Measurements from ENCODE around the gene C19orf81. TPM values are rescaled to one million over a fixed set of nuclear protein-coding genes. Genes with fewer than 3 reads are reported as not detected.

The C19orf81 gene
- total RNA-seq, 2 donors from 2014 or later, result 4.3 to 33.2 TPM

DNA sequence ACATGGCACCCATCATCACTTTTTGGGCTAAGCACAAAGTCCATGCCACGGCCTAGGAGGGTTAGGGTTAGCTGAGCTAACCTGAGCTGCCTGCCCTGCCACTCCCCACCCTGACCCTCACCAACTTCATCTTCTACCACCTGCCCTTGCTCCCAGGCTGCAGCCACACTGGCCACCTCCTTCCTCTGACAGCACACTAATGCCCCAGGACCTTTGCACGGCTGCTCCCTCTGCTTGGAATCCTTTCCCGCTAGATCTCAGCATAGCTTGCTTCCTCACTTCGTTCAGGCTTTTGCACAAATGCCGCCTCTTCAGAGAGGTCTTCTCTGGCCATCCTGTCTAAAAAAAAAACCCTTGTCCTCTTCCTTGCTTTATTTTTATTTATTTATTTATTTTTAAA, 57.1 kb downstream of the C19orf81 start:
- H3K9me3 ChIP-seq, result no peaks in the 10 kb centered on the region
- intact Hi-C loops (cut with DNase I), result no loop called here
- peaks cover 9% of the 10 kb centered on the region for H3K27me3 ChIP-seq (replicated peaks; ENCODE audit: insufficient read depth)
- no peak overlapping the region for H3K27ac ChIP-seq
- TF ChIP-seq POLR2A (IDR thresholded peaks at IDR 0.05), result no peak
- TF ChIP-seq, protein P1, sequence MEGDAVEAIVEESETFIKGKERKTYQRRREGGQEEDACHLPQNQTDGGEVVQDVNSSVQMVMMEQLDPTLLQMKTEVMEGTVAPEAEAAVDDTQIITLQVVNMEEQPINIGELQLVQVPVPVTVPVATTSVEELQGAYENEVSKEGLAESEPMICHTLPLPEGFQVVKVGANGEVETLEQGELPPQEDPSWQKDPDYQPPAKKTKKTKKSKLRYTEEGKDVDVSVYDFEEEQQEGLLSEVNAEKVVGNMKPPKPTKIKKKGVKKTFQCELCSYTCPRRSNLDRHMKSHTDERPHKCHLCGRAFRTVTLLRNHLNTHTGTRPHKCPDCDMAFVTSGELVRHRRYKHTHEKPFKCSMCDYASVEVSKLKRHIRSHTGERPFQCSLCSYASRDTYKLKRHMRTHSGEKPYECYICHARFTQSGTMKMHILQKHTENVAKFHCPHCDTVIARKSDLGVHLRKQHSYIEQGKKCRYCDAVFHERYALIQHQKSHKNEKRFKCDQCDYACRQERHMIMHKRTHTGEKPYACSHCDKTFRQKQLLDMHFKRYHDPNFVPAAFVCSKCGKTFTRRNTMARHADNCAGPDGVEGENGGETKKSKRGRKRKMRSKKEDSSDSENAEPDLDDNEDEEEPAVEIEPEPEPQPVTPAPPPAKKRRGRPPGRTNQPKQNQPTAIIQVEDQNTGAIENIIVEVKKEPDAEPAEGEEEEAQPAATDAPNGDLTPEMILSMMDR (IDR thresholded peaks at IDR 0.05), result no peak
- TF ChIP-seq POLR2AphosphoS5 (IDR thresholded peaks at IDR 0.05), result no peak
- DNase-seq (ENCODE audit: low spot score), result no peak
- H3K4me1 ChIP-seq (replicated peaks), result no peaks in the 10 kb centered on the region
- whole genome bisulfite sequencing, result 77% methylated on average over 5 of the region's 5 CpGs
- H3K36me3 ChIP-seq, result no peaks in the 10 kb centered on the region
- H3K4me3 ChIP-seq, result no peak overlapping the region

DNA sequence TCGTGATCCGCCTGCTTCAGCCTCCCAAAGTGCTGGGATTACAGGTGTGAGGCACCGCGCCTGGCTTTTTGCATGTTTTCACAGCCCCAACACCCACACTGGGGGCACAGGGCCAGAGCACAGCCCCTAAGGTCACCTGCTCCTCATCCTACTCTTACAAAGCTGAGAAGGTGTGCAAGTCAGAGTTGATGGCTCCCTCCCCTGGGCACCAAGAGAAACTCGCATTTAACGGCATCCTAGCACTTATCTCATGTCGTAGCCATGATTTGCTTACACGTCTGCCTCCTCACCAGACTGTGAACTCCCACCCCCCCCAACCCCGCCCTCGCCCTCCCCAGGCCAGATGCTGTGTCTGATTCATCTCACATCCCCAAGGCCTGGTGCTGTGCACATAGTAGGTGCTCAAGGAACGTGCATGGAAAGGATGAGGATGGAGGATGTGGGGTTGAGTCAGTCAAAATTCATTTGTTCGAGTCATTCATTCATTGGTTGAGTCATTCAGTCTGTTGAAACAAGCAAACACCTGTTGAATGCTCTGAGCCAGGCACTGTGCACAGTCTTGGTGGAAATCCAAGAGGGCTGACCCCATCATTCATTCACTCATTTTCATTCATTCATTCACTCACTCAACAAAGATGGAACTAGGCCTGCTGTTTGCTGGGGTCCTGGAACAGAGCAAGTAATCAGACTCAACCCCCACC, 59.1 kb downstream of the C19orf81 start:
- no peak for TF ChIP-seq POLR2AphosphoS5 (IDR thresholded peaks at IDR 0.05)
- TF ChIP-seq, protein P1 (IDR thresholded peaks at IDR 0.05), result no peak
- no peak for TF ChIP-seq POLR2A (IDR thresholded peaks at IDR 0.05)
- WGBS, result 73% methylated on average over 12 of the region's 12 CpGs
- intact Hi-C loops (cut with DNase I), result no loop called here
- Histone ChIP-seq H3K4me1 (replicated peaks) (no peaks in the 10 kb centered on the region), H3K4me3 (no peak overlapping the region), H3K36me3 (no peaks in the 10 kb centered on the region), H3K27ac (no peak overlapping the region), H3K9me3 (no peaks in the 10 kb centered on the region), H3K27me3 (replicated peaks; ENCODE audit: insufficient read depth) (peaks cover 3% of the 10 kb centered on the region)
- no peak for DNase-seq (ENCODE audit: low spot score)

Other genes with a start within 250 kb of the C19orf81 start
- gene SPIB, start 230.5 kb upstream of the C19orf81 start, total RNA-seq, result not detected
- under 1 TPM; 0.09 to 0.34 TPM for gene MYBPC2, start 216.6 kb upstream of the C19orf81 start, total RNA-seq
- 100 to 1,000 TPM; 135 to 286 TPM for gene EMC10, start 172.9 kb upstream of the C19orf81 start, total RNA-seq
- 10 to 100 TPM in 1 of 2 donors, 1 to 10 TPM in 1; 5.9 to 16.8 TPM for gene GARIN5A, start 172.6 kb upstream of the C19orf81 start, total RNA-seq
- gene JOSD2, start 138.3 kb upstream of the C19orf81 start, total RNA-seq, result 10 to 100 TPM; 29.4 to 31.7 TPM
- gene ASPDH, start 135.5 kb upstream of the C19orf81 start, total RNA-seq, result not detected
- gene LRRC4B, start 81.0 kb upstream of the C19orf81 start, total RNA-seq, result 1 to 10 TPM; 5.6 to 7.9 TPM
- gene SYT3, start 9.6 kb upstream of the C19orf81 start, total RNA-seq, result 1 to 10 TPM; 3.0 to 4.4 TPM
- gene SHANK1, start 70.4 kb downstream of the C19orf81 start, total RNA-seq, result 1 to 10 TPM in 1 of 2 donors, under 1 TPM in 1; 0.91 to 2.3 TPM
- 10 to 100 TPM; 13.8 to 26.2 TPM for gene CLEC11A, start 73.9 kb downstream of the C19orf81 start, total RNA-seq
- not detected for gene GPR32, start 121.0 kb downstream of the C19orf81 start, total RNA-seq
- not detected for gene ACP4, start 141.0 kb downstream of the C19orf81 start, total RNA-seq
- gene KLK1, start 174.3 kb downstream of the C19orf81 start, total RNA-seq, result 10 to 100 TPM in 1 of 2 donors, 1 to 10 TPM in 1; 8.3 to 45.2 TPM
- gene KLK15, start 184.1 kb downstream of the C19orf81 start, total RNA-seq, result 1 to 10 TPM; 4.0 to 8.5 TPM
- over 10,000 TPM in 1 of 2 donors, 1,000 to 10,000 TPM in 1; 7,620 to 35,247 TPM for gene KLK3, start 205.5 kb downstream of the C19orf81 start, total RNA-seq
- over 10,000 TPM in 1 of 2 donors, 1,000 to 10,000 TPM in 1; 3,344 to 10,024 TPM for gene KLK2, start 224.0 kb downstream of the C19orf81 start, total RNA-seq

All from prostate gland (tissue), 2 donors.